ENCODE measurements around the gene PPIA.
A peak's percentile ranks its signal among the peaks of the same experiment; 100 is the strongest.
"Not testable (repeated sequence)": the region's sequence is repeated elsewhere in the genome, so short reads cannot be mapped to it uniquely, and the experiment has no call there.

PPIA gene

GRCh38 chr7:44827567-44827966, 31.1 kb downstream of the PPIA start:
- no peak for DNase-seq (ENCODE audit: low spot score)

GRCh38 chr7:44838751-44839150, 42.3 kb downstream of the PPIA start:
- DNase-seq (ENCODE audit: low spot score) = no peak

GRCh38 chr7:44842675-44843074, 46.2 kb downstream of the PPIA start:
- not testable (repeated sequence) for DNase-seq (ENCODE audit: low spot score)

- not testable (repeated sequence) for DNase-seq (ENCODE audit: low spot score)
Observed at GRCh38 chr7:44843440-44843839, 47.0 kb downstream of the PPIA start.

GRCh38 chr7:44845451-44845850, 49.0 kb downstream of the PPIA start:
- DNase-seq (ENCODE audit: low spot score) = no peak

- not testable (repeated sequence) for DNase-seq (ENCODE audit: low spot score)
Observed at GRCh38 chr7:44846390-44846789, 49.9 kb downstream of the PPIA start.

GRCh38 chr7:44846816-44847508, 50.5 kb downstream of the PPIA start:
- no peak for DNase-seq (ENCODE audit: low spot score)

GRCh38 chr7:44847509-44847919, 51.0 kb downstream of the PPIA start:
- DNase-seq (ENCODE audit: low spot score) = peak; percentile 96

- DNase-seq (ENCODE audit: low spot score) = peak; percentile 100
Observed at GRCh38 chr7:44847920-44848634, 51.6 kb downstream of the PPIA start, which contains the start of gene H2AZ2. H2AZ2 (minus strand) TSS chr7:44848087; CDS start chr7:44847971, 116 bp downstream.

GRCh38 chr7:44849259-44849884, 52.9 kb downstream of the PPIA start:
- DNase-seq (ENCODE audit: low spot score) = no peak

- no peak for DNase-seq (ENCODE audit: low spot score)
Observed at GRCh38 chr7:44849885-44850544, 53.5 kb downstream of the PPIA start.

GRCh38 chr7:44852590-44852989, 56.1 kb downstream of the PPIA start:
- DNase-seq (ENCODE audit: low spot score) = no peak

Measured in left forelimb (tissue), 1 donor.